Endometrial microvascular endothelial cells (primary cell): Measurements from ENCODE around the gene LATS2. TPM values are rescaled to one million over a fixed set of nuclear protein-coding genes. Genes with fewer than 3 reads are reported as not detected.
"Not testable (repeated sequence)": the region's sequence is repeated elsewhere in the genome, so short reads cannot be mapped to it uniquely, and the experiment has no call there.

Experiments
- in situ Hi-C: cut with HindIII; loops from 2 replicates; pipeline ENCODE4 v1.10.0; 2017; ENCODE audit warnings: low sequenced_read_pairs, low pct_unique_long_range_greater_than_20kb; ENCODE audit errors: inconsistent ontology term
- total RNA-seq: library from RNA; depleted of rRNA; stranded (reverse); fragments of >200 nt; gene quantifications from one replicate; pipeline ENCODE4 v1.2.3, GENCODE V29; 2015; ENCODE audit errors: inconsistent ontology term

LATS2 gene
- total RNA-seq, 1 donor from 2014 or later, result 27.7 TPM

DNA sequence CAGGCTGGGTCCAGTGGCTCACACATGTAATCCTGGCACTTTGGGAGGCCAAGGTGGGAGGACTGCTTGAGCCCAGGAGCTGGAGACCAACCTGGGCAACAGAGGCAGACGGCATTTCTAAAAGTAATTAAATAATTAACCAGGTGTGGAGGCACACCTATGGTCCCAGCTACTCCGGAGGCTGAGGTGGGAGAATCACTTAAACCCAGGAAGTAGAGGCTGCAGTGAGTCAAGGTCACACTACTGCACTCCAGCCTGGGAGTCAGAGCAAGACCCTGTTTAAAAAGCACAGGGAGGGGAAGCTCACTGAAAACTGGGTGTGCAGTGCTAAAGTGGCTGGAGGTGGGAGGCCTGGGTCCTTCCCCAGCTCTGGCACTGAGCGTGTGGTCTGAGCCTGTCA, 9.7 kb downstream of the LATS2 start:
- in situ Hi-C loops, result no loop called here

GRCh38 chr13:21050288-21051197, 10.8 kb downstream of the LATS2 start:
- in situ Hi-C loops, result no loop called here

GRCh38 chr13:21049731-21050130, 11.7 kb downstream of the LATS2 start:
- in situ Hi-C loops, result not testable (repeated sequence)

GRCh38 chr13:21048901-21049698, 12.3 kb downstream of the LATS2 start:
- in situ Hi-C loops, result no loop called here

DNA sequence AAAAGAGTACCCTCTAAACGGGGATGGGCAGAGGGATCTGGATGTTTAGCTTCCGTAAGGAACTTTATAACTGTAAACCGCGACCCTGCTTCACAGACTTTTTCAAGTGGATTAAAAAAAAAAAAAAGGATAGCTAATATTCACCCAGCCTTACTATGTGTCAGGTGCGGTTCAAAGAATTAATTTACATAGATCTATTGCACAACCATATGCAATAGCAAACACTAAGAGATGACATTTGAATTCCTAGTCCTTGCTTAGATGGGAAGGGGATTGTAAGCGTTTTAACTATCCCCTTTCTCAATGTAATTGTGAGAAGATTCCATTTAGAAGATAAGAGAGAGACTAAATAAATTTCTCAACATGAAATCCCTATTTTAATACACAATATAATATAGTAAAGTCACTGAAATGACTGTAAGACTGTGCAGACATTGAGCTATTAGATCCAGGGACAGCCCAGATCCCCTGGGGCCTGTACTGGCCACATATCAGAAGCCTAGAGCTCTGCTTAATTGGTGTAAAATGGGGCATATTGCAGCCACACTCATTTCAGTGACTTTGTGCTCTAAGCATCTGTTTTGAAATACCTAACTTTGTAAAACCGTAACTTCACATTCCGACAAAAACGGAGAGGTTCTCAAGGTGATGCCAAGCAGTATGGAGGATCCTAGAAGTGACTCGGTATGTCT, 13.6 kb downstream of the LATS2 start:
- in situ Hi-C loops, result no loop called here

GRCh38 chr13:21047087-21047486, 14.3 kb downstream of the LATS2 start:
- in situ Hi-C loops, result no loop called here

DNA sequence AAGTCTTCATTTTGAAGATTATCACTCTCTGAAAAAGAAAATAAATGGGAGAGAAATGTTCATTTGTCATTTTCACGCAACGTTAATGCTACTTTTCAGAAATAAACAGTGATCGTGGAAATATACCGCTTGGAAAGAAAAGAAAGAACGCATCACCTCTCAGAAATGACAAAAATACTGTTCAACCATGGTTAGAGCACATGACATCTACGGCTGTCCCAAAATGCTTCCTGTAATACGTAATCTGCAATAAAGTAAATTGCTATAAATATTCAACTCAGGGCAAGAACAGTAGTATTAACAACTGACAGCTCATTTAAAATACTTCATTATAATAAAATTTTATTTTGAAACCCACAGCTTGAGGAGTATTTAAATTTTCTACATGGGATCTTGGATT, 15.2 kb downstream of the LATS2 start:
- in situ Hi-C loops, result no loop called here

DNA sequence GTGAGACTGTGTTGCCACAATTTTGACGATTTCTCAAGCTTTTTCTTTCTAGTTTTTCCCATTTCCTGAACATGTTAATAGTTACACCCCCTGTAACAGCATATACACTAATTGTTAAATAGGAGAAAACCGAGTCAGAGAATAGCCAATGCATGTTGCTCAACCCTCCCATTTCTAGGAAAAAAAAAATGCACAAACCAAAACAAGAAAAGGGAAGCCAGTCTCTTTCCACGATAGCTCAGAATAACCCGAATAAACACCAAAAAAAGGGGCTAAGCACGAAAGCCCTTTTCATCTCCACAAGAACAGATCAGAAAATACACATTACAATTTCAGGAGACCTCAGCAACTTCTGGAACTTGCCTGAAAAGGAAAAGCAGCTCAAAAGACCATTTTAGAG, 16.3 kb downstream of the LATS2 start:
- in situ Hi-C loops, result no loop called here

DNA sequence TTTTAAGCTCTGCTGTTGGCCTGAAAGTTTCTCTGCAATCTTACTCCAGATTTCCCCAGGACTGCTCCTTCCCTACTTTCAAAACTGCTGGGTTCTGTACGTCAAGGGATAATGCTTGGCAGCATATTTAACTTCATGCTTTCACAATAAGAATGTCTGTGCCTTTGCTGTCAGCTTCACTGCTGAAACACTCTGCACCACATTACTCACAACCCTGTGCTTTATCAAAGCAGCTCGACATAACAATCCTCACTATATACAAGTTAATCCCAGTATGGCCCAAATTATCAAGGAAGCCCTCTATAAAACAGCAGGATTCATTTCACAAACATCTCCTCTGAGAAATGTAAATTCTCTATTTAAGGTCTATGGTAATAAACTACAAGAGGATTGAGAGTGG, 17.5 kb downstream of the LATS2 start:
- in situ Hi-C loops, result no loop called here

GRCh38 chr13:21040120-21040826, 21.1 kb downstream of the LATS2 start:
- in situ Hi-C loops, result no loop called here

GRCh38 chr13:21039097-21039800, 22.1 kb downstream of the LATS2 start:
- in situ Hi-C loops, result no loop called here

DNA sequence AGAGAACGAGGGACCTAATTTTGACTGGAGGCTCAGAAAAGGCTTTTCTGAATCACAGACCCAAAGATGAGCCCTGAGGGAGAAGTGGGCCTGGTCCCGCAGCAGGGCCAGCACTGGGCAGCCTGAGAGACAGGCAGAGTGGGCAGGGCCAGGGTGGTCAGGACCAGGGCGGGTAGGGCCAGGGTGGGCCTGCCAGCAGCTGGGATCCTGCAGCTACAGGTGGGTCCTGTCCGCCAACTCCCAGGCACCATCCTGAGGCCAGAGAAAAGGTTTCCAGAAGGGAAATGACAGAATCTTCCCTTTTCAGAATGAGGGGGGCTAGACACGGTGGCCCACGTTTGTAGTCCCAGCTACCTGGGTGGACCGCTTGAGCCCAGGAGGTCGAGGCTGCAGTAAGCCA, 23.7 kb downstream of the LATS2 start:
- in situ Hi-C loops, result no loop called here

- in situ Hi-C loops, result no loop called here
Measured at GRCh38 chr13:21035498-21035897, 25.9 kb downstream of the LATS2 start.

DNA sequence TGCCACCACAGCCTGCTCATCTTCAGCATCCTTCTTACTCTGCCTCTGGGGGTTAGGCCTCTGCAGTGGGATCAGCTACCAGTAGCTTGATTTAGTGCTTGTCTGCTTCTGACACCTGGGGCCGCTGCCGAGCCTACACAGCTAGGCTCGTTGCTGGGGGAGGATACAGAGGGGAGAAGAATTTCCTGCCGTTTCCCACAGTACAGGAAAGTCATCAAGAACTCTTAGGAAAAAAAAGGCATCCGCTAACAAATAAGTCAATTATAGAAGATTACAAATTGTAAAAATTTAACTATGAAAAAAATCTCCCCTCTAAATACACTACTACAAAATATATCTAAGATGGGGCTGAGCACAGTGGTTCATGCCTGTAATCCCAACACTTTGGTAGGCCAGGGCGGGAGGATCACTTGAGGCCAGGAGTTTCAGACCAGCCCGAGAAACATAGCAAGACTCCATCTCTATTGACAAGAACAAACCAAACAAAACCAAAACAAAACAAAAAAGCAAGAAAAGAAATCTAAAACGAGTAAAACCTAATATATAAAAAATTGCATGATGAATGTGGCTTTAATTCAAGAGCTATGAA, 26.7 kb downstream of the LATS2 start:
- in situ Hi-C loops, result no loop called here

- in situ Hi-C loops, result no loop called here
Measured at GRCh38 chr13:21033856-21034602, 27.4 kb downstream of the LATS2 start.

DNA sequence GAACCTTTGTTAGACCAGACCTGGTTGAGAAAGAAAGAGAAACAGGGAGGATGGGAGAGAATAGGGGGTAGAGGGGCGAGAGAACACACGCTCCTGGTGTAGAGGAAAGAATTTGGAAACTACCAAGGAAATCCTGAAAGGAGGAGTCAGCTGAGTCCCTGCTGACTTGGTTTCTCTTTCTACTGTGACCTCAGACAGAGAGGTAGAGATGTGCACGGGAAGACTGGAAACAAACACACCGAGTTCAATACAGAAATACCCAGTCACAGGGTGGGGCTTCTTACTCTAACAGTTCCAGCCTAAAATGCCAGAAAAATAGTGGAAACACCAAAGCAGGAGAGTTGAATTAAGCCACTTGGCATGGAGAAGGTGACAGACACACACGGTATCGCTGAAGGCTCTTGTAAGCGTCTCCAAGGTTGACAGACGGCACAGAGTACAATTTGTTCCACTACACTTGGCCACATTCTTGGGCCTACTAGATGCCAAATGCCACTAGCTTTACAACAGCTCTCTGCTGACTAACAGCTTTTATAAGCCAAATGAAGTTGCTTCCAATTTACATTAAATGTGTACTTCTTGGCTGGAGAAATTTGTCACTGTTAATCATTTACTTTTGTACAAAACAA, 28.1 kb downstream of the LATS2 start:
- in situ Hi-C loops, result no loop called here

- in situ Hi-C loops, result no loop called here
Measured at GRCh38 chr13:21032656-21033055, 28.7 kb downstream of the LATS2 start.
